GM19238 (cell line): ENCODE measurements around the gene RPS19.

Source experiments
- DNase-seq: peaks from one replicate; pipeline ENCODE4 v3.0.0; 2011; ENCODE audit warnings: low spot score; ENCODE audit not compliant: insufficient read length

Gene RPS19

DNA sequence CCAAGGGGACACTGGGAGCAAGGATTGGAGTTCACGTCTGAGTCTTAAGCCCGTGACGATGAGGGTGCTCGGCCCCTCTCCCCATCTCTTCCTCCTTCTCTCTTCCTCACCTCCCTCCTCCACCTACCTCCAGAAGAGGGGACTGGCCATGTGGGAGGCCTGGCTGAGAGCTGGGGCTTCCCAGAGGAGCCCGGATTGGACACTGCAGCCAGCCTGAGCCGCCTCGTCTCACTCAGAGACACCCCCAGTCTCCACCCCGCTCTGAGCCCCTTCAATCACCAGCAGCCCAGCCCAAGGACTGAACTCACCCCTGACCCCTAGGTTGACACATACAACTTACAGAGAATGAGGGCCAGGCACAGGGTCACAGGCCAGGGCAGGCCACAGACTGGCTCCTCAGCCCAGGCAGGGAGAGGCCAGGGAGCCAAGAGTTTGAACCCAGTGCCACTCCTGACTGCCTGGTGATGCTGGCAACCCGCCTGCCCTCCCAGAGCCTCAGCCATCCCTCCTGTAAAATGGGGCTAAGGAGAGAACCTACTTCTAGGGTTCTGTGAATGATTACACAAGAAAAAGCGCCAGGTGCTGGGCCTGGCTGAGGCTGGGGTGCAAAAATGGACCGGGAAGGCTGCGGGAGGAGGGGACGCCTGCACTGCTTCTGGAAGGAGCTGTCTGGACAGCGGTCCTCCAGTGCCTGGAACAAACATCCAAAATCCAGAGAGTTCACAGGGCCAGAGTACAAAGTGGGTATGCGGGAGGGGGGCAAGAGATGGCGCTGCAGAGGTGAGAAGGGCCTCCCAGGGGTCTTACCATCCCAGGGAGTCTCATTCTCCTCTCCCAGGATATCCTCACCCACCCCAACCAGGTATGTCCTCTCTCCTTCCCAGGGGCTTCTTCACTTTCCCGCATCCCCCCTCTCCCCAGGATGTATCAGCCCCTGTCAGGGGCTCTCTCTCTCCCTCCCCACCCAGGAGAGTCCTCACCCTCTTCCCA is 18.2 kb downstream of the RPS19 start:
- no peak for DNase-seq

DNA sequence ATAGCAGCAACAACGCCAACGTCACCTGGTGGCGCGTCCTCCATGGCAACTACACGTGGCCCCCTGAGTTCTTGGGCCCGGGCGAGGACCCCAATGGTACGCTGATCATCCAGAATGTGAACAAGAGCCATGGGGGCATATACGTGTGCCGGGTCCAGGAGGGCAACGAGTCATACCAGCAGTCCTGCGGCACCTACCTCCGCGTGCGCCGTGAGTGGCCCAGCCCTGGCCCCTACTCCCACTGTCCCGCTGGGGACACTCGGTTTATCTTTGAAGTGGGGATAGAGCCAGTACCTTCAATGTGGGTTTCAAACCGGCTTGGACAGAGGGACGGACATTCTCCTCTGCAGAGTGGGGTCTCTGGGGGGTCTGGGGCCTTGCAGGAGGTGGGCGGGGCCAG is 19.0 kb downstream of the RPS19 start:
- DNase-seq: no peak

DNA sequence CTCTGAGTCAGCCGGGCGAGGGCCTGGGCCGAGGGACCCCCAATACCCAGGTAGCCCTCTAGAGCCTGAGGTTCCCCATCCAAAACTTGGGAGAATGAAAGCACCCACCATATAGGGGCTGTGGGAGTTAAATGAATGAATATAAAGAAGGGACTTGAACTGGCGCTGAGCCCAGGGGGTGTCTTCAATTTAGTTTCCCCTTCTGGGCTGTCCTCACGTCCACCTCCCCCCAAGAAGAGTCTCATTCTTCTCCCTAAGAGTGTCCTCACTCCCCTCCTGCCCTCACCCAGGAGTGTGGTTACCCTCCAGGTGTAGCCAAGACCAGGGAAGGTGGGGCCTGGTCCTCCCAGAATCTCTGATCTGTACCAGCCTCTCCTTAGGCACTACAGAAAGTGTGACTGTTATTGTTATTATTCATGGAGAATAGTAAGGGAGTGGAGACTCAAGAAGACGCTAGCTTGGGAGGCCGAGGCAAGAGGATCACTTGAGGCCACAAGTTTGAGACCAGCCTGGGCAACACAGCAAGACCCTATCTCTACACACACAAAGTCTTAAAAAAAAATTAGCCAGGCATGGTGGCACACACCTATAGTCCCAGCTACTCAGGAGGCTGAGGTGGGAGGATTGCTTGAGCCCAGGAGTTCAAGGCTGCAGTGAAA is 19.7 kb downstream of the RPS19 start:
- no peak for DNase-seq

DNA sequence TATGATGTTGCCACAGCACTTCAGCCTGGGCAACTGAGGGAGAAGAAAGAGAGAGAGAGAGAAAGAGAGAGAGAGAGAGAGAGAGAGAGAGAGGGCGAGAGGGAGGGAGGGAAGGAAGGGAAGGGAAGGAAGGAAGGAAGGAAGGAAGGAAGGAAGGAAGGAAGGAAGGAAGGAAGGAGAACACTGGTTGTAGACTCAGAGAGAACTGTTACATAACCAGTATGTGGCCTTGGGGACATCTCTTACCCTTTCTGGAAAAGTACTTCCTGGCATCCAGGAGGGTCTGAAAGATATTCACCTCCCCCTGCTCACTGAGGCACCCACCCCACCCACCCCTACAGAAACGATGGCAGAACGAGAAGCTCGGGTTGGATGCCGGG is 20.3 kb downstream of the RPS19 start:
- DNase-seq: no peak

DNA sequence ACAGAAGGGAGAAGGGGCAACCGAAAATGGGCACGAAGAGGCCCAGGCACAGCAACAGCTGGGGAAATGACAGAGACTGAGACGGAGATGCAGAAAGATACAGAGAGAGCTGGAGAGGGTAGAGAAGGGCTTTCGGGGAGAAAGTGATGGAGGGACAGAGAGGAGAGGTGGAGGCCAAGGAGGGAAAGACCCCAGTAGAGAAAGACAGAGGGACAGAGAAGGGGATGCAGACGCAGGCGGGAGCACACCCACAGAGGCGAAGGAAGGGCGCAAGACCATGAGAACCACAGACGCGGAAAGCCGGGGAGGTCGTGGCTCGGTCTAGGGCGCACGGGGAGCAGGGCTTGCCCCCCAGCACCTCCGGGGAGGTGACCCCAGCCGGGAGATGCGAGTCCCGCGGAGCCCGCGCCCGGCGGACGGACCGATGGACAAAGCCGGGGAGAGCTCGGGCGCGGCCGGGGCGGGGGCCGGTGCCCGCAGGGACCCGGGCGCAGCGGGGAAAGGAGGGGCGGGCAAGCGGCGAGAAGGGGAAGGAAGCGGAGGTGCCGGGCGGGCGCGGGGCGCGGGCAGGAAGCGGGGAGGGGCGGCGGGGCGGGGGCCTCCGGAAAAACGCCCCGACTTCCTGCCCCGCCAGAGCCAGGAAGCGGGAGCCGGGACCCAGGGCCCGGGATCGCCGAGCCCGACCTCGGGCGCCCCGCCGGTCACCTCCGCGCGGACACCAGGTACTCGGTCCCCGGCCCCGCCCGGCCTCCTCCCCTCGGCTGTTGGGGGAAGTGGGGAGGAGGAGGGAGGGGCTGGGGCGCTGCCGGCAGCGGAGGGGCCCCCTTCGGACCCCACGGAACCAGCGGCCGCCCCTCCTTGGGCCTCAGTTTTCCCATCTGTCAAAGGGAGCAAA is 22.8 kb downstream of the RPS19 start, which contains the start of gene ARHGEF1:
ARHGEF1 (plus strand) TSS at position 617 of the 895 bp plus-strand sequence. CDS start 4,899 bp downstream, outside the sequence.
- DNase-seq: no peak

DNA sequence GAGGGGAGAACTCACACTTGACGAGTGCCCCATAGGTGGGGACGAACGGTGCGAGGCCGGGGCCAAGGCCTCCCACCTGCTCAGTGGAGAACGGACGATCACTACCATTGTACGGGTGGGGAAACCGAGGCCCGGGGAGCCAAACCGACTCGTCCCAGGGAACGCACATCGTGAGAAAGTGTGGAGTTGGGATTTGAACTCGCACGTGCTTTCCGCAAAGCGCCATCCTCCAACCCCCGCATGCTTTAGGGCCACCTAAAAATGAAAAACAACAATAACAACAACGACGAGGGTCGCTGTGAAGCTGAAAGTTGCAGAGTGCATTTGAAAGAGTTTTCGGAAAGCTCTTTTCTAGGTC is 23.4 kb downstream of the RPS19 start:
- no peak for DNase-seq

DNA sequence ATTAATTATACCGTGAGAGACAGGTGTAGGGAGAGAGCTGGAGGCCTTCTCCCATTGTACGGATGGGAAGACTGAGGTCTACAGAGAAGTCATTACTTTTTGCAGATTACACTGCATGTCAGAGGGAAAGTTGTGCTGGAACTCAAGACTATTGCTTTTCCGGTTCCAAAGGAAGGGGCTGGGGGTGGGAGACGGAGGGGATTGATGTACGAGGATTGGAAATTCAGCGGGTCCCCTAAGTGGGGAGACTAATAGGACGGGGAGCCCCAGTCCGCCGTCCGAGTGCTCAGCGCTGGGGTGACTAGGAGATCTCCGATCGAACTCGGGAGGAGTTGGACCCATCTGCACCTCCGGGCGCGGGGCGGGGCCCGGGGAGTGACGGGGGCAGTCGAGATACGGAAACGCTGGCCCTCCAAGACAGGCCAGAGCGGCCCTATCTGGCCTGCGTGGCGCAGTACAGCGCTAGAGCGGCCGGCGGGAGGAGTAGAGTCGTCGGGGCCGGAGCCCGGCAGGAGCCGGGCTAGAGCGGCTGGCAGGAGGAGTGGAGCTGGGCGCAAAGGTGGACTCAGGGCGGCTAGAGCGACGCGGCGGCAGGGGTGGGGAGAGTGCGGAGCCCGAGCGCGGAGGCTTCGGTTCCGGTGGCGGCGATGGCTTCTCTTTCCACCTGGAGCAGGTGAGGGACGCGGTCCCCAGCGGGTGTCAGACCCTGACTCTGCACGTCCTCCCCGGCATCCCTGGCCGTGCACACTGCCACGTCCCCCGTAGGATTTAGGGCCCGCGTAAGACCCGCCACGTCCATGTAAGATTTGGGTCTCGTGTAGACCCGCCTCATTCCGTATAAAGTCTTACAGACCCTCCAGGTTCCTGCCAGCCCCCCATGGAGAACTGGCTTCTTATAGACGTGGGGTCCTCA is 24.0 kb downstream of the RPS19 start:
- peak; percentile 98 for DNase-seq

DNA sequence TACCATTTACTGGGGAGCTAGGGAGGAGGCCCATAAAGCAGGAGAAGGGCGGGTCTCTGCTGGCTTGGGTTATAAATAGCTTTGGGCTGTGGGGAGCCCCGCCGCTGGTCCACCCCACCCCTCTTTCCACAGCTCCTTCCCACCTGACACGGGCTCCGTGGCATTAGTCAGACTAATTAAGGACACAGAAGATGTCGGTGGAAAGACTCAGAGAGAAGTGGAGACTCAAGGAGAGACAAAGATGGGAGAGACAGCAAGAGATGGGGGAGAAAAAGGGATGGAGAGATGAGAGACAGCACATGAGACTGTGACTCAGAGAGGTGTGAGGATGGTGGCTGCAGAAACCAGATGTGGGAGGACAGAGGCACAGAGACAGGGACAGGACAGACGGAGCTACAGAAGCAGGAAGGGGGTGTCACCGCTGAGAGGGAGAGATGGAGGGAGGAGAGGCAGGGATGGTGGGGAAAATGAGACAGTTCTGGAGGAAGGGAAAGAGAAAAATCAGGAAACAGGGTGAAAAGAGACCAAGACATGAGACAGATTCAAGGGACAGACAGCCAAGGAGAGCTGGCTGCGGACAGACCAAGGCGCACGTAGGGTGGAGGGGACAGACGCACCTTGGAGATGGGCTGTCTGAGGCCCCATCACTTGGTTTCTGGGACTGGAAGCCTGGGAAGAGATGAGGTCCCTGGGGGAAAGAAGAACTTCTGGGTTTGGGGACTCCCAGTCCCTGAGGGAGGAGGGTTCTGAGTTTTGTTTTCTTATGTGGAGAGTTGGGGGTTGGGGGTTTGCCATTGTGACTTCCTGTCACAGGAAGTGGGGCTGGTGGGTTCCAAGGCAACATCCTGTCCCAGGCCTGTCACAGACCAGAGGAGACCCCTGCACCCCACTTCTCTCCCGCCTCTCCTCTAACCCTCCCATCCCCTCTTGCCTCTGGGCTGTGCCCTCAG is 27.0 kb downstream of the RPS19 start:
- peak; percentile 75 for DNase-seq

DNA sequence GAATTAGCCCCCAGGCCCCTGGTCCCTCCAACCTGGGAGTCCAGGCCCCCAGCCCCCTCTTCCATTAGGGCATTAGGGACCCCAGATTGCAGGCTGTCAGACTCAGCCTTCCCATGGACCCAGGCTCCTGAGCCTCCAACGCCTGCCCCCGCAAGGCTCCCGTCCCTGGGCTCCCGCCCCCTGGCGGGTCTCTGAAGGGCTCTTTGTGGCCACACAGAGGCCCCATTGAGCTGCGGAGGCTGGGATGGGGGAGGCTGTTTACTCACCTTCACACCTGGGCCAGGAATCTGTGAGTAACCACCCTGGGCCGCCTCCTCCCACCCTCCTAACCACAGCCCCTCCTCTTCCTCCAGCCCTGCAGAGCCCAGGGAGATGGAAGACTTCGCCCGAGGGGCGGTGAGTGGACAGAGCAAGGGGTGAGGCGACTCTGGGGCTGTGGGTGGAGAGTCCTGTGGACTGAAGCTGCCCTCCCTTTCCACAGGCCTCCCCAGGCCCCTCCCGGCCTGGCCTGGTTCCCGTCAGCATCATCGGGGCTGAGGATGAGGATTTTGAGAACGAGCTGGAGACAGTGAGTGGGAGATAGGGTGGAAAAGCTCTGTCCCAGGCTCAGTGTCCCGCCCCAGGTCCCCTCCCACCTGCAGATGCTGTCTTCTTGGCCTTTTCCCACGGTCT is 27.8 kb downstream of the RPS19 start:
- no peak for DNase-seq

DNA sequence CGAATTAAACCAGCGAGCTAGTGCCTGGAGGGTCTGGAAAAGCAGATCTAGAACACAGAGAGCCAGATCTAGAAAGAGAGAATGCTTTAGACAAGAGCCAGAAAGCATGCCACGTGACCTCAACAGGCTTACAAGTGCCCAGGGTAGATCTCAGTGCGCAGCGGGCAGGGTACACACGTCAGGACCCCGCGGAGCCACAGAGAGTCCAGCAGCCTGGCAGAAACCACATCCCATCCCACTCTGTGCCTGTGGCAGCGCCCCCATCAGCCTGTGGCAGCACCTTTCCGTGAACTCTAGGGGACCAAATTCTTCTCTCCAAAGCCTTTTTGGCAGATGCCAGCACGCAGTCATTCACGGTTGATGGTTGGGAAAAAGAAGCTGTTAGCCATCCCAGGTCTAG is 28.9 kb downstream of the RPS19 start:
- no peak for DNase-seq

DNA sequence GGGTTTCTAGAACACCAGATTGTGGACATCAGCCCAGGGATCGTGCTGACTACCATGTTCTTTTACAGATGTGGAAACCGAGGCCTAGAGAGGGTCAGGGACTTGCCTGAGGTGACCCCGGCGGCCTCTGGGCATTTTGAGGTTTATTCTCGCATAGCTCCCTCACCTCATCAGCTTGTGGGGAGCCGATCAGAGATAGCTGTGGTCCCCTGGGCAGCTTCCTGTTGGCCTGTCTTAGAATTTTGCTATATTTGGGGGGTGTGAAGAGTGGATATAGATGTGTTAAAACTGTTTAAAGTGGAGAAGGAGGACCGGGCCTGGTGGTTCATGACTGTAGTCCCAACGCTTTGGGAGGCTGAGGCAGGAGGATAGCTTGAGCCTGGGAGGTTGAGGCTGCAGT is 29.8 kb downstream of the RPS19 start:
- no peak for DNase-seq

DNA sequence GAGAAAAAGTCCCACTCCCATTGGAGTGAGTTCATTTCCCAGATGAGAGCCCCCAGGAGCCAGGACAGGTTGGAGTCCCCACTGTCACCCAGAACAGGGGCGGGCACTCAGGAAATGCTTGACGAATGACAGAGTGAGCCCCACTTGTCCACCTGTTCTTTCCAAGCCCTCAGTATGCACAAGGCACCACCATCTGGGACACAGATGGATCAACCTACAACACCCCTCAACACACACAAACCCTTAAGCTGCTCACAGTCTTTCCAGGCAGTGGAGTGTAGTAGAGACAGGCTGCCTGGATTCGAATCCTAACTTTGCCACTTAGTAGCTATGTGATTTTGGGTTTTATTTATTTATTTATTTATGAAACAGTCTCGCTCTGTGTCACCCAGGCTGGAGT is 30.9 kb downstream of the RPS19 start:
- no peak for DNase-seq

DNA sequence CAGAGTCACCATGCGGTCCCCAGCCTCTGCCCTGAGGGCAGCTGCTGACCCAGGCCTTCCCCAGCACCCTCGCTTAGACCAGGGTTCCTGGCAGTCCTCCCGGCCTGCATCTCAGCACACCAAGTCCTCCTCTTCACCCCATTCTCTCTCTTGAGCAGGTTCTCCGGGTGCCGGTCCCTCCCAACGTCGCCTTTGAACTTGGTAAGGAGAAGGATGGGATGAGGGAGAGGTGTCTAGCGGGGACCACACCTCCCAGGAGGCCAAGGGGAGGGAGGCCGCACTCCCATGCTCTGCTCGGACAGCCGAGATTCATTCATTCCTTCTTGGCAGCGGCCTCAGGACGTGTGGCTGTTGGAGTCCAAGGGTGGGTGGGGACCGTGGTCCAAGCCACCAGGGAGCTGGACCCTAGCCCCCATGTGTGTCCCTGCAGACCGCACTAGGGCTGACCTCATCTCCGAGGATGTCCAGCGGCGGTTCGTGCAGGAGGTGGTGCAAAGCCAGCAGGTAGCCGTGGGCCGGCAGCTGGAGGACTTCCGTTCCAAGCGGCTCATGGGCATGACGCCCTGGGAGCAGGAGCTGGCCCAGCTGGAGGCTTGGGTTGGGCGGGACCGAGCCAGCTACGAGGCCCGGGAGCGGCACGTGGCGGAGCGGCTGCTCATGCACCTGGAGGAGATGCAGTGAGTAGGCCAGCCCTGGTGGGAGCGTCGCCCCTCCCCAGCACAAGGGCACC is 32.3 kb downstream of the RPS19 start:
- DNase-seq: no peak

DNA sequence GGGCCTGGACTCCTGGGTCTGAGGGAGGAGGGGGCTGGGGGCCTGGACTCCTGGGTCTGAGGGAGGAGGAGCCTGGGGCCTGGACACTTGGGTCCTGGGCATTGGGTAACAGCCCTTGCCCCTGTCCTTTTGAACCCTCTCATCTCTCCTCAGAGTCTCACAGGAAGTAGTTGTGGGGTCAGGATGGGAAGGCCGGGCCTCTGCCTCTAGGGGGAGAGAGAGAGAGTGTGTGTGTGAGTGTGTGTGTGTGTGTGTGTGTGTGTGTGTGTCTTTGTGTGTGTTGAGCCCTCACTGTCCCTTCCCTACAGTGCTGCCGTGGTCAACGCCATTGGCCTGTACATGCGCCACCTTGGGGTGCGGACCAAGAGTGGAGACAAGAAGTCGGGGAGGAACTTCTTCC is 33.8 kb downstream of the RPS19 start:
- DNase-seq: no peak

DNA sequence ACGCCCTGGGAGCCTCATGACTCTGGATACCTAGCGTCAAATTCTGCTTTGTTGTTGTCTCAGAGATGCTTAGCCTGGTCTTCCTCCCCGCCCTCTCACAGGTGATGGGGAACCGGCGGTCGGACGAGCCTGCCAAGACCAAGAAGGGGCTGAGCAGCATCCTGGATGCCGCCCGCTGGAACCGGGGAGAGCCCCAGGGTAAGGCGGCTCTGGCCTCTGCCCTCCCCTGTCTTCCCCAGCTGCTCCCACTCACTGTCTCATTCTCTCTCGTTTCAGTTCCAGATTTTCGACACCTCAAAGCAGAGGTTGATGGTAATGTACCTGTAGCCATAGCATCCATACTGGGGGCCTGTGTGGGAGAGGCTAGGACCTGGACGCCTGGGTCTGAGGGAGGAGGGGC is 34.3 kb downstream of the RPS19 start:
- no peak for DNase-seq

DNA sequence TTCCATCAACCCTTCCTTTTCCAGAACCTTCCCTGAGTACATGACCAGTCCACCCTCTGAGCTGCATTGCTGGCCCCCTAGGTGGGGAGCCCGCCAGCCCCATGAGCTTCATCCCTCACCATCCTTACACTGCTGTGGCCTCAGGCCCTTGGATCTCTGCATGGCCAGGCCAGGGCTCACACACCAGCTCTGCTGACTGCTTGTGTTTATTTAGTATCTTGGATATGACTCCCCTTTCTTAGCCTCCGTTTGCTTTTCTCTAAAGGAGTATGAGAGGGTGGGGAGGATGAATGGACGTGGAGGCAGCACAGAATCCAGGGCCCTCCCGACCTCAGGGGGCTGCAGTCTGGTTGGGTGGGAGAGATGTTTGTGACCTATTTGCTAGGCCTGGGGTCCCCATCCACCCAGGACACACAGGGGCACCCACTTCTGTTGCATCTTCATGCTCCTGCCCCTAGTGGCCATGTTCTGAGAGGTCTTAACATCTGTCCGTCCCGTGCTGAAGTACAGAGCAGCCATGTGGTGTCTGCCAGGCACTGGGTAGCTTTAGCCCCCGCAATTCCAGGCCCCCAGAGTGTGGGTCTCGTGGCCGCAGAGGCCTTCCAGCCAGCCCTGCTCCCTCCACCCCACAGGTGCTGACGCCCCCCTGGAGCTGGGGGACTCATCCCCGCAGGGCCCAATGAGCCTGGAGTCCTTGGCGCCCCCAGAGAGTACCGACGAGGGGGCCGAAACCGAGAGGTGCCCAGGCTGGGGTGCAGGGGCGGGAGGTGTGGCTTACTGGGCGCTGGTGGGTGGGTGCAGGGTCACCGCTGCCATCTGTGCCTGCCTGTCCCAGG is 35.9 kb downstream of the RPS19 start:
- DNase-seq: no peak

DNA sequence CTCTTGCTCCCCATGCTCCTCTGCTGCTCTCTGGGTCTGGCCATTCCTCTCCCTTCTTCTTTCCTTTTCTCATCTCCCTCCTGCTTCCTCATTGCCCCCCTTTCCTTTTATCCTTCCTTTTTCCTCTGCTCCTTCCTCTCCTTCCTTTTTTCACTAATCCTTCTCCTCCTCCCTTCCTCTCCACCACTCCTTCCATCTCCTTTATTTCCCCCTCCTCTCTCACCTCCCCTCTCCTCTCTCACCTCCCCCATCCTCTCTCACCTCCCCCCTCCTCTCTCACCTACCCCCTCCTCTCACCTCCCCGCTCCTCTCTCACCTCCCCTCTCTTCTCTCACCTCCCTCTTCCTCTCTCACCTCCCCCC is 36.5 kb downstream of the RPS19 start:
- no peak for DNase-seq
